Ovary (tissue), 9 donors: ENCODE measurements around the gene EBF4. TPM values are rescaled to one million over a fixed set of nuclear protein-coding genes. Genes with fewer than 3 reads are reported as not detected.

Experiments
- DNase-seq, 5 donors: peaks; one replicate each; pipeline ENCODE4 v3.0.0-alpha.2; 2019 to 2020
- H3K27ac ChIP-seq, 2 donors: fragments of 200-600 bp; one replicate each; pipeline versions ENCODE4 v1.5.1 to v1.8.0; 2019 to 2022
- H3K27me3 ChIP-seq: fragments of 200-600 bp; one replicate; pipeline ENCODE4 v1.8.0; 2022
- H3K36me3 ChIP-seq: fragments of 200-600 bp; sonication (generic); one replicate; pipeline ENCODE4 v1.5.1; 2019
- H3K4me1 ChIP-seq: one replicate; pipeline ENCODE4 v1.8.1; 2013; ENCODE audit warnings: mild to moderate bottlenecking, moderate library complexity; ENCODE audit not compliant: insufficient read depth
- H3K4me3 ChIP-seq: fragments of 200-600 bp; sonication (generic); one replicate; pipeline ENCODE4 v1.5.1; 2017
- H3K9me3 ChIP-seq, 2 donors: fragments of 200-600 bp in 1 of 2; sonication (generic) in 1 of 2; one replicate each; pipeline versions ENCODE4 v1.5.1 to v1.8.1; 2013 to 2019; ENCODE audit warnings: mild to moderate bottlenecking in 1 of 2, moderate library complexity in 1 of 2
- EP300 ChIP-seq: sonication (generic); formaldehyde crosslinking; IDR thresholded peaks from one replicate; pipeline ENCODE4 v1.6.1; 2017; ENCODE audit warnings: antibody characterized with exemption
- POLR2A ChIP-seq: fragments of 450-650 bp; IDR thresholded peaks from one replicate; pipeline ENCODE4 v1.6.1; 2017; ENCODE audit warnings: antibody characterized with exemption, mild to moderate bottlenecking, moderate library complexity
- WGBS, 3 donors: extraction: QIAGEN DNeasy Blood & Tissue Kit in 1 of 3; methylation state at CpG; one replicate each; pipeline versions ENCODE4 v1.1.5 to v1.1.7; 2013 to 2017; 5-methylcytosine and 5-hydroxymethylcytosine counted together
- intact Hi-C, 4 donors: fragments of 100-400 bp; cut with DNase I; formaldehyde crosslinking; loops; one replicate each; pipeline versions ENCODE4 v1.11.0 to v1.15.1; 2022 to 2023
- polyA plus RNA-seq, 2 donors: library from polyadenylated mRNA; stranded (reverse); fragments of 200-250 nt in 1 of 2; fragments of 350-450 nt in 1 of 2; fragmentation: Illumina TruSeq in 1 of 2; extraction: RNeasy Lipid Tissue Mini Kit (QIAGEN cat#74804) in 1 of 2; gene quantifications; one replicate each; pipeline ENCODE4 v1.2.3, GENCODE V29; 2013 to 2014
- total RNA-seq, 7 donors: library from RNA; depleted of rRNA in 2 of 7; stranded (reverse); fragments of >200 nt in 2 of 7; fragmentation: NEBNext Ultra II Directional in 3 of 7; extraction: Animal tissue kit (Norgen Biotek cat#: 25700) in 3 of 7; gene quantifications; one replicate each; pipeline versions ENCODE4 v1.1.0 to v1.2.4, GENCODE V29; 2016 to 2023
- TF ChIP-seq, protein P1 (sequence below), 3 donors: fragments of 450-650 bp in 2 of 3; fragments of 200-600 bp in 1 of 3; IDR thresholded peaks; one replicate each; pipeline versions ENCODE4 v1.5.1 to v1.8.0; 2016 to 2022; ENCODE audit warnings: antibody characterized with exemption in 3 of 3, mild to moderate bottlenecking in 1 of 3
- donor health status: DM: no; HTN: no; CAD: no; lungs with moderate emphysema.
- donor health status: DM: no; HTN: no; CAD: no.
- donor health status: Bipolar disorder and iron deficiency.
- donor health status: DM: yes; HTN: yes; CAD: no.
- donor health status: DM: no; HTN: no; CAD: no.
- donor health status: DM: yes; HTN: yes; CAD: no.

EBF4 gene
- total and polyA plus RNA-seq, 9 donors = 9.4 to 67.7 (median 36.2) TPM

DNA sequence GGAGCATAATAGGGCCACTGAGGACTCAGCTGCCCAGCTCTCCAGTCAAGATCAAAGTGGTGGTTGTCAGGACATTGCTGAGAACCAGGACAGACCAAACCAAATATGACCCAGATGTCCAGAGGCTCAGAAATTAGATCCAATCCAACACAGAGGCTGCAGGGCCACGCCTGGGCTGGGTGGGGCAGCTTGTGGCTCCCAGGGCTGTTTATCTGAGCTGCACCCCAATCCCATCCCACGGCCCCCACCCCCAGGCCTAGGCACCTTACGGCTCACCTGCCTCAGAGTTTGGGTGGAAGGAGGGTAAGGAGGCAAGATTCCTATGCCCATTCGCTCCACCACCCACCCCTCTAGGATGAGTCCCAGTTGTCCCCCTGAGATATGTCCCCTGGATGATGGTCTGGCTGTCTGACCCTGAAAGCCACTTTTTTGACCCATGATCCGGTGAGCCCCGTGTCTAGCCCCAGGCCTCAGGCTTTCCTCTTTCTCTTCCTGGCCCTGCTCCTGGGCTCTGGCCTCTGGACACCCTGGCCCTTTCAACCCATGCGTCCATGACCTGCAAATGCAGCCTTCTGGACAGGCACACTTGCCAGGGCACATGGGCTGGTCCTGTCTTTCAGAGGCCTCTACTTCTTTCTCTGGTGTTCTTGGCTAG lies 67.8 kb downstream of the EBF4 start:
- H3K27ac ChIP-seq = no peak overlapping the region

DNA sequence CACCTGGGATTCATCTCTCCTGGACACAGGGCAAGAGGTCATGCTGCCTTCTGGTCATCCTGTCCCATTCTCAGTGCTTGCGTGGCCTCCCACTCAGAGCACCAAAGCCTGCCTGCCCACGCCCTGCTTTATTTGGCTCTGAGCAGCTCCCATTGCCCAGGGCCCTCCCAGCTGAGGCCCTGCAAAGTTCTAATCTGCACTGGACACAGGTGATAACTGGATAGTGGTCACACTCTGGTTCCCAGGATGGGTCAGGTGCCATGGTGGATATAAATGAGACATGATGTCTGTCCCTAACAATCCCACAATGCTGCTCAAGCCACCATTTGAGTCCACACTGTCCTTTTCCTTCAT lies 68.3 kb downstream of the EBF4 start:
- DNase-seq = no peak
- Histone ChIP-seq H3K27me3 (no peaks in the 10 kb centered on the region), H3K9me3 (no peaks in the 10 kb centered on the region), H3K36me3 (no peaks in the 10 kb centered on the region), H3K27ac (no peak overlapping the region), H3K4me3 (no peak overlapping the region), H3K4me1 (no peaks in the 10 kb centered on the region)
- TF ChIP-seq POLR2A = no peak
- TF ChIP-seq, protein P1, sequence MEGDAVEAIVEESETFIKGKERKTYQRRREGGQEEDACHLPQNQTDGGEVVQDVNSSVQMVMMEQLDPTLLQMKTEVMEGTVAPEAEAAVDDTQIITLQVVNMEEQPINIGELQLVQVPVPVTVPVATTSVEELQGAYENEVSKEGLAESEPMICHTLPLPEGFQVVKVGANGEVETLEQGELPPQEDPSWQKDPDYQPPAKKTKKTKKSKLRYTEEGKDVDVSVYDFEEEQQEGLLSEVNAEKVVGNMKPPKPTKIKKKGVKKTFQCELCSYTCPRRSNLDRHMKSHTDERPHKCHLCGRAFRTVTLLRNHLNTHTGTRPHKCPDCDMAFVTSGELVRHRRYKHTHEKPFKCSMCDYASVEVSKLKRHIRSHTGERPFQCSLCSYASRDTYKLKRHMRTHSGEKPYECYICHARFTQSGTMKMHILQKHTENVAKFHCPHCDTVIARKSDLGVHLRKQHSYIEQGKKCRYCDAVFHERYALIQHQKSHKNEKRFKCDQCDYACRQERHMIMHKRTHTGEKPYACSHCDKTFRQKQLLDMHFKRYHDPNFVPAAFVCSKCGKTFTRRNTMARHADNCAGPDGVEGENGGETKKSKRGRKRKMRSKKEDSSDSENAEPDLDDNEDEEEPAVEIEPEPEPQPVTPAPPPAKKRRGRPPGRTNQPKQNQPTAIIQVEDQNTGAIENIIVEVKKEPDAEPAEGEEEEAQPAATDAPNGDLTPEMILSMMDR (IDR thresholded peaks at IDR 0.05) = no peak
- intact Hi-C loops = no loop called here
- 84 to 96% (median 91%) methylated on average over 2 of the region's 2 CpGs for WGBS, 3 donors

More for the DNA sequence above, 67.8 kb downstream of the EBF4 start:
- Histone ChIP-seq H3K4me1 (no peaks in the 10 kb centered on the region), H3K4me3 (no peak overlapping the region), H3K36me3 (no peaks in the 10 kb centered on the region), H3K27me3 (no peaks in the 10 kb centered on the region), H3K9me3 (no peaks in the 10 kb centered on the region)
- DNase-seq = no peak
- TF ChIP-seq EP300 = no peak
- TF ChIP-seq POLR2A = no peak
- TF ChIP-seq, protein P1 (IDR thresholded peaks at IDR 0.05) = no peak
- intact Hi-C loops = no loop called here
- 89 to 93% (median 92%) methylated on average over 7 of the region's 7 CpGs for WGBS, 3 donors

DNA sequence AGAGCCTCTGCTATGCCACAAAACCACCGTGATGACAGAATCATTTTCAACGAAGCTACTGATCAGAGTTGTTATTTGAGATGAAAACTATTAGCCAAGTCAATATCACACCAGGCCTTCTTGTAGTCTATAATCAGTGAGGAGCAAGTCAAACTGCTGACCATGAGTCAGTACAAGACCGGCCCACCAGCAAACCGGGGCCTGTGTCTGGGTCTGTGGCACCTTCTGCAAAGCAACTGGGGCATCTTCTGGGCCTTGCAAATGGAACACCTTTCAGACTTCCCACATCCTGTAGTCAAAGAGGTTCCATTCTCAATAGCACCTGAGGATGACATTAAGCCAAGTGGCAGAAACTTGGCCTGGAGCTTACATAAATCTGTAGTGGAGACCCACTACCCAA lies 69.3 kb downstream of the EBF4 start:
- no peaks in the 10 kb centered on the region for H3K4me1 ChIP-seq
- TF ChIP-seq POLR2A (no peak), EP300 (no peak)
- TF ChIP-seq, protein P1 (IDR thresholded peaks at IDR 0.05) = no peak
- H3K36me3 ChIP-seq = no peaks in the 10 kb centered on the region
- no peaks in the 10 kb centered on the region for H3K9me3 ChIP-seq
- WGBS, 3 donors = 81 to 83% (median 82%) methylated on average over 4 of the region's 4 CpGs
- intact Hi-C loops = no loop called here
- H3K27ac ChIP-seq = no peak overlapping the region
- H3K27me3 ChIP-seq = no peaks in the 10 kb centered on the region
- no peak overlapping the region for H3K4me3 ChIP-seq
- no peak for DNase-seq

DNA sequence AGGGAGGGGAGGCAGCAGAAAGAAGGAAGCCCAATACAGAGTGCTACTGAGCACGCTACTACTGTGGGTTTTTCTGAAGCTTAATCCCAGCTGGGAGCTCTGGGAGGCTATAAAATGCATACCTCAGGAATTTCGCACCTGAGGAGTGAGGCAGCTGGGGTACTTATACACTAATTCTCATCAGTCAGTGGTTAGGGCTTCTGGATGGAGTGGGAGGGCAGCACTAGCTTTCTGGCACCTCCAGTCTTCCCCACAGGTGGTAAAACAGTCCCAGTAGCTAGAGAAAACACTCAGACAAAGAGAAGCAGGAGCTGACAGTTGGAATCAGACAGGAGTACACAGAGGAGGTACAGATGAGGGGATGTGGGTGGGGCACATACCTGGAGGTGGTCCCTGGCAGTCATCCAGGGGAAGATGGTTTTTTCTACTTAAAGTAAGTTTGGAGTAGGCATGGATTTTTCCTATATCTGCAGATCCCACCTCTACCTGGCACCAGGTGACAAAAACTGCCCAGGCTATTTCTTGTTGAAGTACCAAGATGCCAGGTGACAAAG lies 70.1 kb downstream of the EBF4 start:
- Histone ChIP-seq H3K36me3 (no peaks in the 10 kb centered on the region), H3K4me1 (no peaks in the 10 kb centered on the region), H3K4me3 (no peak overlapping the region), H3K9me3 (no peaks in the 10 kb centered on the region), H3K27me3 (no peaks in the 10 kb centered on the region), H3K27ac (no peak overlapping the region)
- no peak for TF ChIP-seq EP300
- TF ChIP-seq, protein P1 (IDR thresholded peaks at IDR 0.05) = no peak
- no peak for TF ChIP-seq POLR2A
- DNase-seq = no peak
- WGBS, 3 donors = 19 to 27% (median 23%) methylated on average over 2 of the region's 2 CpGs
- intact Hi-C loops = no loop called here
